GM12874 (cell line): Measurements from ENCODE around the gene CNGB1.

Source experiments
- CTCF ChIP-seq: IDR thresholded peaks from 2 replicates; pipeline ENCODE4 v1.5.1; 2011; ENCODE audit warnings: low read depth, mild to moderate bottlenecking, control low read depth, low read length, moderate library complexity; ENCODE audit not compliant: insufficient read depth

Gene CNGB1

DNA sequence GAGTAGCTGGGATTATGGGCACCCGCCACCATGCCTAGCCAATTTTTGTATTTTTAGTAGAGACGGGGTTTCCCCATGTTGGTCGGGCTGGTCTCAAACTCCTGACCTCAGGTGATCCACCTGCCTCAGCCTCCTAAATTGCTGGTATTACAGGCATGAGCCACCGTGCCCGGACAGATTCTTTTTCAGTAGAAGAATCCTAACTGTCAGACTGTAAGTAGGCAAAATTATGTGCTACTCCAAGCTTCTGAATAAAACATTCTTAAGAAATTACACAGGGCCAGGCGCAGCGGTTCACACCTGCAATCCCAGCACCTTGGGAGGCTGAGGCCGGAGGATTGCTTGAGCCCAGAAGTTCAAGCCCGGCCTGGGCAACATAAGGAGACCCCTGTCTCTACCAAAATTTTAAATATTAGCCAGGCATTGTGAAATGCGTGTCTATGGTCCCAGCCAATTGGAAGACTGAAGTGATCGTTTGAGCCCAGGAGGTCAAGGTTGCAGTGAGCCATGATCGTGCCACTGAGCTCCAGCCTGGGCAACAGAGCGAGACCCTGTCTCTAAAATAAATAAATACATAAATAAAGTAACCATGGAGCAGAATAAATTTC, 101.9 kb downstream of the CNGB1 start:
- TF ChIP-seq CTCF = no peak

GRCh38 chr16:57867000-57867561, 103.8 kb downstream of the CNGB1 start:
- TF ChIP-seq CTCF = no peak

DNA sequence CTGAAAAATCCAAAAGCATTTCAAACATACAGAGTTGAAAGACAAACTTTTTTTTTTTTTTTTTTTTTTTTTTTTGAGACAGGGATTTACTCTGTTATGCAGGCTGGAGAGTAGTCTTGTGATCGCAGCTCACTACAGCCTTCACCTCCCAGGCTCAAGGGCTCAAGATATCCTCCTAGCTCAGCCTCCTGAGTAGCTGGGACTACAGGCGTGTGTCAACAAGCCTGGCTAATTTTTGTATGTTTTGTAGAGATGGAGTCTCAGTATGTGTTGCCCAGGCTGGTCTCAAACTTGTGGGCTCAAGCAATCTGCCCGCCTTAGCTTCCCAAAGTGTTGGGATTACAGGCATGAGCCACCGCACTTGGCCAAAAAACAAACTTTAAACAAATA, 104.4 kb downstream of the CNGB1 start:
- TF ChIP-seq CTCF = no peak

DNA sequence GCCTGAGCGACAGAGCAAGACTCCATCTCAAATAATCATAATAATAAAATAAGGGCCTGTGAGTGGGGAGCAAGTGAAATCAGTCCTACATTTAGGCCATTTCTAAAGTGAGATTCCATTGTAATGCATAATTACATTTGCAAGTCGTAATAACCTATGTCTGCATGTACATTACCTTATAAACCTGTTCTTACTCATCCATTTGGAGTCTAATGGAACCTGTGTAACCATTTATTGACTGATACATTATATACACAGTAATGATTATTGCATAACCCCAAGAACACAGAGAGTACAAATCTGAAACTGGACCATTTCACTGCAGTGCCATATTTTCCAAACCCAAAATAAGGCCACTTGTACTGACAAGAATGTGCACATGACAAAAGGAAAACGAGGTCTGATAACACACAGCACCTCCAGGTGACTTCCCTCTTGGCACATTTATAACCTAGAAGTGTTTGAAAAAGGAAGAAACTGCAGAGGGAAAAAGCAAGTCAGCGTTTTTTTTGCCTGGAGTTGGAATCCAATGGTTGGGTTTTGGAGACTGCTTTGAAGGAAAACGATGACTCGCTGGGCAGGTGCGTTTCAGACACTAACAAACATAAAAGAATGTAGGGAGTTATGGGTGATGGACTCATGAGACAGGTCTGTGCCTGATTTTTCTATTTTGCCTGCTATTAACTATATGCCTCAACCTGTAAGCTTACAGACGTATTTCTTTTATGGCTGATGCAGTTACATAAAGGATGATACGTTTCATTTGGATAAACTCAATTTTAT, 105.0 kb downstream of the CNGB1 start:
- no peak for TF ChIP-seq CTCF

GRCh38 chr16:57863434-57864160, 107.3 kb downstream of the CNGB1 start:
- no peak for TF ChIP-seq CTCF

DNA sequence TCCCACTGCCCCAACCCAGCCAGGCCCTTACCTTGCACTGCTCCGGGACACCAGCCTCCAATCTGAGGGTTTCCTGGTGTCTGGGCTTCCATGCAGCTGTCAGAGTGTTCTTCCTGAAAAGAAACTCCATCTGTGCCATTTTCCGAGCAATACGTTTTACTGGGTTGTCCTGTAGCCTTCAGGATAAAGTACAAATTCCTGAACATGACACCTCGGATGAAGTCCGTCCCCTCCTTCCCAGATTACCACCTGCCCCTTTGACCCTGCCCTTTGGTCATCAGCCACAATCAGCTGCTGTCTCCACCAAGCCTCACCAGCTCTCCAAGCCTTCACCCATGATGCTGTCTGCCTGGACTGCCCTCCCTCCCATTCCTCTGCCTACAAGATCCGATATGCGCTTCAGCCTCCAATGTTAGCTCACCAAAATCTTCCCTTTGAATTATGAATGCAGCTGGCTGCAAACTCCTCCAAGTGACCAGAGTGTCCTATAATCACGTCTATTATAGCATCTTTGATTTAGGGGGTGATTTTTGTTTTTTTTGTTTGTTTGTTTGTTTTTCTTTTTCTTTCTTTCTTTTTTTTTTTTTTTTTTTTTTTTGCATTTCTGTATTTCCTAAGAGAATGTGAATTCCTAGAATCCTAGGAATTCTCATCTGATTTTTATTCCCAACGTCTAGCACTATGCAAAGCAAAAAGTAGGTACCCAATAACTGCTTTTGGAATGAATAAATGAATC, 108.1 kb downstream of the CNGB1 start:
- TF ChIP-seq CTCF = no peak
